NOMO-1 treated with dmso at 0.1 percent for 144 hours (cell line): ENCODE measurements around the gene GARIN5A.

Experiments used
- DNase-seq: peaks from one replicate; lab custom pipeline; 2025; ENCODE audit not compliant: unreplicated experiment; lab: John Stamatoyannopoulos, UW

Gene GARIN5A

DNA sequence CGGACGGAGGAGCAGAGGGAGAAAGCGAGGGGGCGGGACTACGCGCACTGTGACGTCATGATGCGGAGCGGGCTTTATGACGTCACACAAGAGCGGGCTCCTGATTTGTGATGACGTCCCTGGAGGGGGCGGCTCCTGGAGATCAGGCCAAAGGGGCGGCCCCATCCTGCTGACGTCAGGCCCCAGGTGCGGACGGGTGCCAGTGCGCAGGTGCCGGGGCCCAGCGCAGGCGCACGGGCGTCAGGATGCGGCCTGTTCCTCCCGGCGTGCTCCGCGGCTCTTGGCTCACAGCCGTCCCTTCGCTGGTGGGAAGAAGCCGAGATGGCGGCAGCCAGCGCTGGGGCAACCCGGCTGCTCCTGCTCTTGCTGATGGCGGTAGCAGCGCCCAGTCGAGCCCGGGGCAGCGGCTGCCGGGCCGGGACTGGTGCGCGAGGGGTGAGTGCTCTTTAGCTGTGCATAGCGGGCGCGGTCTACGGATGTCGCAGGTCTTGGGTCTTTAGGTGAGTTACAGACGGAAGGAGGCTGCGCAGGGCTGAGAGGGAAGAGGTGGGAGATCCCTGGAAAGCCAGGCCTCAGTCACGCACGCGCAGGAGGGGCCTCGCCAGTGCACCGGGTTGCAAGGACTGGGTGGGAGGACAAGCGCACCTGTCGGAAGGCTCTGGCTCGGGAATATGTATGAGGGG is at the start of gene GARIN5A, which contains the start of gene EMC10:
Gene GARIN5A, minus strand, starts transcription at position 625 of the 683 bp plus-strand sequence. Its CDS starts 460 bp downstream, at position 165.
Gene EMC10, plus strand, starts transcription at position 284 of the 683 bp plus-strand sequence. Its CDS starts 38 bp downstream, at position 322.
- DNase-seq: peak; percentile 76

GRCh38 chr19:50522881-50523280 is 46.2 kb upstream of the GARIN5A start:
- no peak for DNase-seq

GRCh38 chr19:50520822-50521465 is 44.3 kb upstream of the GARIN5A start:
- DNase-seq: no peak

DNA sequence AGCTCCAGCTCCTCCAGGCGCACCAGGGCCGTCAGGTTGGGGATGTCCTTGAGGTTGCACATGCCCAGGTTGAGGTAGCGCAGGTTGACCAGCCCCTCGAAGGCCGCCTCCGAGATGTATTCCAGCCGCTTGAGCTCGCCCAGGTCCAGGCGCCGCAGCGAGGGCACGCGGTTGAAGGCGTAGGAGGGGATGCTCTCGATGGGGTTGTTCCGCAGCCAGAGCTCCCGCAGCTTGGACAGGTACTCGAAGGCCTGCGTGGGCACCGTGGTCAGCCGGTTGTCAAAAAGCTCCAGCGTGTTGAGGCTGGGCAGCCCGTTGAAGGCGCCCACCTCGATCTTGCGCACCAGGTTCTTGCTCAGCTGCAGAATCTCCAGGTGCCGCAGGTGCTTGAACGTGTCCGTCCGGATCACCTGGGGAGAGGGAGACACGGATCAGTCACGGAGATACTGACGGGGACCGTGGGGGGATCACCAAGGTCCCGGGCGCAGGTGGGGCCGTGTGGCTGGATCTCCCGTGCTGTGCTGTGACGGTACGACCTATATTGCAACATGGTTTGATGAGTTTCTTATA is 42.4 kb upstream of the GARIN5A start:
- DNase-seq: no peak

GRCh38 chr19:50518091-50519005 is 41.7 kb upstream of the GARIN5A start:
- DNase-seq: no peak

- DNase-seq: no peak
Observed at GRCh38 chr19:50517704-50518075, 41.0 kb upstream of the GARIN5A start.

DNA sequence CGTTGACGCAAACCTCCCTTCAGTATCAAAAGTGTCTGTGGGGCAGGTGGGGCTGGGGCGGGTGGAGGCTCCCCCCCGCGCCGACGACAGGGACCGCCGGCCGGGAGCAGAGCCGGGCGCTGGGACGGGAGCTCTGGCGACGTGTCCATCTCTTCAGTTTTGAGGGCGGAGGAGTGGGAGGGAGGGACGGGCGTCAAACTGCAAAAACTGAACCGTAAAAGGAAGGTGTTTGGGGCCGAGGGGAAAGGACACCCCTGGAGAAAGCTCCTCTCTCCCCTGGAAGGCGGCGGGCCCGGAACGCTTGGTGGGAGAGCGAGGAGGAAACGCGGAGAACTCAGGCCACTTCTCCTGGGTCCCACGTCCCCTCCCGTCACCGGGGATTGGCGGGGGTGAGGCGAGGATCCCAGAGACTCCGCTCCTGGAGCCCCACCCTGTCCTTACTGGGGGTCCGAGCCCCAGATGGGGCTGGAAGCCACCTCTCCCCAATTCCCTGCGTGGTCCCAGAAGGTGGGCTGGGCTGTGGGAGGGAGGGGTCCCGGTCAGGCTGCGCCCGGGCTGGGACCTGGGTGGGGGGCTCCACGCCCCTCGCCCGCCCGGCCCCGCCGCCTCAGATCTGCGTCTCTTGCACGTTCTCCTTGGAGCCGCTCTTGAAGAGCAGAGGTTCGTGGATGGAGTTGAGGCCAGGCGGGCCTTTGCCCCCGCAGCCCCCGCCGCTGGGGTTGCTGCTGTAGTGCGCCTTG is 40.5 kb upstream of the GARIN5A start:
- no peak for DNase-seq

DNA sequence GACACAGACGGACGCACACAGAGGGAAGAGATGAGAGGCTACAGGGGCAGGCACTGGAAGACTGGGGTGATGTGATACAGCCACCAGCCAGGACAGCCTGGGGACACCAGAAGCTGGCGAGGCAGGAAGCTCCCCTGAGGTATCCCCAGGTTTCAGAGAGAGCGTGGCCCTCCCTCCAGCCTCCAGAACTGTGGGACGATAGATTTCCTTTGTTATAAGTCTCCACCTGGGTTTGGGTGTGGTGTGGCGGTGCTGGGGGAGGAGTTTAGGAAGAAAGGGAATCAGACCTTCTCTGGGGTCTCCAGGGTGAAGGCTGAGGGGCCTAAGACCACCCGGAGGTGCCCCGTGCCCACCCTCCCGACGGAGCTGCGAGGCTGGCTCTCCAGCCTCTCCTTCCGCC is 39.8 kb upstream of the GARIN5A start:
- DNase-seq: no peak

- no peak for DNase-seq
Observed at GRCh38 chr19:50515168-50515561, 38.5 kb upstream of the GARIN5A start.

DNA sequence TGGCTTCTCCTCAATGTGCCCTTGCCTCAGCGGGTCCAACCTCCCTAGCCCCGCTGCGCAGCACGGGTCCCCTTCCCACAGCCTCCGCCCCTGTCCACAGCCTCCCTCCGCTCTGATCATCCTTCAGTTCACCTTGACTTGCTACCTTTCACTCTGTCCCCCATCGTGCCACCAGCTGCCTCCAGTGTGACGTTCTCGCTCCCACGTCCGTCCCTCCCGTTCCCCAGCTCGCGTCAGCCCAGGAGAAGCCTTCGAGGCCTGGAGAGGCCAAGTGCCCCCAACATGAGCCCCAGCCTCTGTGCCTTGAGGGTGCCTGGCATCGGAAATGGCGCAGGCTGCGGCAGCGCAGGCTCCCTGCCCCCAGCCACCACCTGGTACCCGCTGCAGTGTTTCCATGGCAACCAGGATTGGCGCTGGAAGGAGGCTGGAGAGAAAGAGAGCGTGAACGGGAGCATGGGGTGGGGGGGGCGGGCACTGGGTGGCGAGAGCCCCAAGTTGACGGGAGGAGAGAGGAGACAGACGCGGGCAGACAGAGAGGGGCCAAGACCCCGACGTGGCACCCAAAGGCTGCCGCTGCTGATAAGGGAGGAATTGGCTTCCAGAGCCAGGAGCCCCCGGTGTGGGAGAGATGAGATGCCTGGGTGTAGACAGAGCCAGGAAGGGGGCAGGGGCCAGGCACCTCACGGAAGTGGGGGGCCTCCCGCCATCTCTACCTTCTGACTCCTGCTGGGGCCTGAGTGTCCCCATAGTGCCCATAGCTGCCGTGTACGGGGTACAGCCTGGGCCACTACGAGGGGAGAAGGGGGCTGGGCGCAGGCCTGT is 37.9 kb upstream of the GARIN5A start:
- no peak for DNase-seq

- DNase-seq: no peak
Observed at GRCh38 chr19:50513746-50514345, 37.2 kb upstream of the GARIN5A start, which contains the start of gene ASPDH. TSS of gene ASPDH (minus strand) at chr19:50513913. CDS start at chr19:50513823, 90 bp downstream.

GRCh38 chr19:50512999-50513745 is 36.5 kb upstream of the GARIN5A start:
- DNase-seq: no peak

GRCh38 chr19:50512112-50512998 is 35.7 kb upstream of the GARIN5A start:
- no peak for DNase-seq

DNA sequence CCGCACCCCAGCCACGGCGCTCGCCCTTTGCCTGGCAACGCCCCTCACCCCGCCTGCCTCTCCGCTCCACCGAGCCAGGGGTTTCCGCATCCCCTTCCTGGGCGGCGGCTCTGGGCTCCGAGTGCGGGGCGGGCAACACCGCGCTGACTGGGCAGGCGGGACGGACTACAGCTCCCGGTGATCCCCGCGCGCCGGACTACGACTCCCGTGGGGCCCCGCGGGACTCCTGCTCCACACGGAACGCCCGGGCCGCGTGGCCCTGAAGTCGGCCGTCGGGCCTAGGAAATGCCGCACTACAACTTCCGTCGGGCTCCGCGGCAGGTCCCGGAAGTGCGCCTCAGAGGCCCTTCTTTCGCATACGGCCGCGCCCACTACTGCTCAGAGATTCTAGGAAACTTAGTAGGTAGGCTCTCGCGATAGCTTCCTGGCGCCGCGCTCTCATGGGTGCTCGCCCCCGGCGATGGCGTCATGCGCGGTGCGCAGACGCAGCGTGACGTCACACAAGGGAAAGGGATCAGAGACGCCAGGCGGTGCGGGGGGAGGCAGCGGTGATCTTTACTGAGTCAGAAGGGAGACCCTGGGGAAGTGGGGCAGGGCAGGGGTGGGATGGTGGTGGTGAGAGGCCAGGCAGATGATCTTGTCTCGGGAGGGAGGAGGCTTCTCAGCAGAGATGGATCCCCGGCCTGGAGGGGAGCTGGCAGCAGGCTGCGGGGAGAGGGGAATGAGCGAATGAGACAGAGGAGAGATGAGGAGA is 34.6 kb upstream of the GARIN5A start, which contains the start of gene JOSD2:
Gene JOSD2, minus strand, starts transcription at position 123 of the 754 bp plus-strand sequence. CDS start 760 bp downstream, outside the sequence.
- DNase-seq: peak; percentile 99

DNA sequence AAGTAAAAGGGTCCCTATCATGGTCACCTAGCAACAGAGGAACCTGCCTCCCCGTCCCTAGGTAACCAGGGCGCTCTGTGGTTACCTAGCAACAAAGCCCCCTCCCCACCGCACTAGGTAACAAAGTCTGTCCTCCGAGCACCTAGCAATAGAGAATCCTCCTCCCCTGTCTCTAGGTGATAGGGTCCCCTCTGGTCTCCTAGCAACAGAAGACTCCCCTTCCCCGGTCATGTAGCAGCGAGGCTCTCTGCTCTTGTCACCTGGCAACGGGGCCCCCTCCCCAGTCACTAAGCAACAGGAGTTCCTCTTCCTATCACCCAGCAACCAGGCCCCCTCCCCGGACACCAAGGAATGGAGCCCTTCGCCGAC is 34.0 kb upstream of the GARIN5A start:
- DNase-seq: no peak

GRCh38 chr19:50510121-50510670 is 33.5 kb upstream of the GARIN5A start:
- DNase-seq: no peak
